HepG2 (cell line): ENCODE measurements around the gene CREG2. TPM values are rescaled to one million over a fixed set of nuclear protein-coding genes. Genes with fewer than 3 reads are reported as not detected.
A peak's percentile ranks its signal among the peaks of the same experiment; 100 is the strongest.

Source experiments
- ATAC-seq: fragments of 200-7000 bp; cut with Tn5 transposase; 3 replicates; pipeline ENCODE4 v1.9.1; 2020; ENCODE audit warnings: mild to moderate bottlenecking, moderate library complexity
- BruUV-seq: library from RNA; stranded (reverse); fragments of 400-500 nt; replicated peaks from 2 replicates; lab custom pipeline; 2021; lab: Mats Ljungman, UMichigan
- CTCF ChIA-PET: fragments of 300-600 bp; formaldehyde crosslinking; extraction: SDS; loops from one replicate; lab custom pipeline; 2021; ENCODE audit warnings: low total read pairs, inconsistent platforms, low intra/inter-chr PET ratio; lab: Yijun Ruan, JAX
- POLR2A ChIA-PET: fragments of 350-600 bp; sonication (Branson Sonifier 250); formaldehyde crosslinking; loops from one replicate; lab custom pipeline; 2020; ENCODE audit warnings: antibody characterized with exemption, inconsistent platforms; lab: Yijun Ruan, JAX
- DNase-seq: peaks from one replicate; pipeline ENCODE4 v3.0.0-alpha.2; 2015; ENCODE audit warnings: low spot score
- FAIRE-seq: peaks from 3 replicates; lab custom pipeline; 2011; peaks lifted over from hg19 to GRCh38; lab: Jason Lieb, UNC
- H2AFZ ChIP-seq: one replicate; pipeline ENCODE4 v1.6.1; 2011; ENCODE audit warnings: low read length, inconsistent platforms
- H3K27ac ChIP-seq: fragments of 300-600 bp; 3 replicates; pipeline ENCODE4 v1.8.0; 2011; ENCODE audit warnings: mixed run types, mild to moderate bottlenecking, mixed read lengths, low read length, inconsistent platforms; ENCODE audit not compliant: insufficient read depth; ENCODE audit errors: extremely low read length
- H3K27me3 ChIP-seq, 2 experiments: fragments of 200-600 bp in 1 of 2; 2 replicates in 1 of 2; 3 replicates in 1 of 2; pipeline versions ENCODE4 v1.6.0 to v1.8.0; 2011; ENCODE audit warnings: low read length in 2 of 2, mild to moderate bottlenecking in 2 of 2, moderate library complexity in 2 of 2, inconsistent platforms in 1 of 2; ENCODE audit not compliant: insufficient read depth in 2 of 2, control insufficient read depth in 1 of 2
- H3K36me3 ChIP-seq, 2 experiments: fragments of 200-600 bp in 1 of 2; replicated peaks in 1 of 2; 2 replicates in 1 of 2; 3 replicates in 1 of 2; pipeline versions ENCODE4 v1.5.1 to v1.8.0; 2011; ENCODE audit warnings: low read length in 2 of 2, inconsistent platforms in 1 of 2; ENCODE audit not compliant: insufficient read depth in 2 of 2, control insufficient read depth in 1 of 2
- H3K4me1 ChIP-seq: 2 replicates; pipeline ENCODE4 v1.5.1; 2012; ENCODE audit warnings: low read length, inconsistent platforms; ENCODE audit not compliant: insufficient read depth
- H3K4me2 ChIP-seq: 2 replicates; pipeline ENCODE4 v1.6.0; 2011; ENCODE audit warnings: low read depth, low read length, inconsistent platforms
- H3K4me3 ChIP-seq, 3 experiments: fragments of 200-600 bp in 1 of 3; sonication (generic), shearing (Covaris generic) in 1 of 3; replicated peaks in 1 of 3; 2 replicates each; pipeline ENCODE4 v1.5.1; 2011 to 2016; ENCODE audit warnings: low read length in 3 of 3, inconsistent platforms in 2 of 3, low read depth in 2 of 3, mild to moderate bottlenecking in 2 of 3, control low read depth in 1 of 3, mixed read lengths in 1 of 3; ENCODE audit not compliant: insufficient read depth in 1 of 3
- H3K79me2 ChIP-seq: one replicate; pipeline ENCODE4 v1.6.1; 2011; ENCODE audit warnings: low read length, inconsistent platforms; ENCODE audit not compliant: insufficient read depth
- H3K9ac ChIP-seq: 2 replicates; pipeline ENCODE4 v1.6.0; 2011; ENCODE audit warnings: mild to moderate bottlenecking, low read depth, low read length, inconsistent platforms; ENCODE audit not compliant: insufficient read depth
- H3K9me3 ChIP-seq: 2 replicates; pipeline ENCODE4 v1.5.1; 2012; ENCODE audit warnings: mild to moderate bottlenecking, low read length
- H4K20me1 ChIP-seq: 2 replicates; pipeline ENCODE4 v1.6.0; 2011; ENCODE audit warnings: inconsistent platforms, mild to moderate bottlenecking, low read length, moderate library complexity; ENCODE audit not compliant: insufficient read depth
- CEBPB ChIP-seq: IDR thresholded peaks from 2 replicates; pipeline ENCODE4 v1.6.1; 2011; ENCODE audit warnings: low read depth, low read length, improper control_type of control experiment, borderline replicate concordance
- CHD4 ChIP-seq: fragments of 200-600 bp; sonication (generic); IDR thresholded peaks from 2 replicates; pipeline ENCODE4 v1.7.0; 2017; ENCODE audit warnings: mild to moderate bottlenecking, low read length, borderline replicate concordance
- HNF4G ChIP-seq, 2 experiments: sonication (generic) in 1 of 2; formaldehyde crosslinking in 1 of 2; IDR thresholded peaks; 2 replicates each; pipeline versions ENCODE4 v1.4.0 to v1.6.1; 2011 to 2020; ENCODE audit warnings: borderline replicate concordance in 2 of 2, low read depth in 2 of 2, mild to moderate bottlenecking in 2 of 2, low read length in 1 of 2, missing genetic modification reagents in 1 of 2, moderate library complexity in 1 of 2
- ZNF556 ChIP-seq: sonication (generic); formaldehyde crosslinking; IDR thresholded peaks from 2 replicates; pipeline ENCODE4 v1.4.0; 2020; ENCODE audit warnings: mild to moderate bottlenecking, missing genetic modification reagents, borderline replicate concordance
- ZNF772 ChIP-seq: sonication (generic); formaldehyde crosslinking; IDR thresholded peaks from 2 replicates; pipeline ENCODE4 v1.5.0; 2020; ENCODE audit warnings: mild to moderate bottlenecking, missing genetic modification reagents
- WGBS: methylation state at CpG from one replicate; pipeline ENCODE4 v1.1.6; 2017; ENCODE audit warnings: low lambda C conversion rate; 5-methylcytosine and 5-hydroxymethylcytosine counted together
- in situ Hi-C: cut with HindIII; loops from 2 replicates; pipeline ENCODE4 v1.10.0; 2017; ENCODE audit warnings: low pct_unique_long_range_greater_than_20kb; ENCODE audit not compliant: extremely low pct_ligation_motif_present
- intact Hi-C: fragments of 100-400 bp; cut with micrococcal nuclease; formaldehyde crosslinking; loops from one replicate; pipeline ENCODE4 v1.10.0; 2022; ENCODE audit not compliant: unreplicated experiment
- polyA plus RNA-seq, 8 experiments: library from polyadenylated mRNA; depleted of rRNA in 3 of 8; stranded (reverse) in 7 of 8; unstranded in 1 of 8; fragments of >200 nt; fragmentation: Illumina TruSeq in 4 of 8; extraction: Trizol in 4 of 8; gene quantifications; 2 replicates each; pipeline versions ENCODE4 v1.2.1 to v1.2.3, GENCODE V29; 2011 to 2016; ENCODE audit warnings: low read depth in 4 of 8, missing spikeins in 1 of 8, mixed read lengths in 1 of 8; ENCODE audit not compliant: insufficient read depth in 1 of 8
- total RNA-seq, 5 experiments: library from RNA; depleted of rRNA; stranded (reverse); fragments of >200 nt; fragmentation: Illumina TruSeq; extraction: Trizol; gene quantifications; 2 replicates each; pipeline ENCODE4 v1.2.3, GENCODE V29; 2016; ENCODE audit warnings: low read depth in 1 of 5

CREG2 gene
- total and polyA plus RNA-seq, 2 of the 13 experiments (the other 11 are each of a cell fraction or from before 2014, with no cell fraction given): 0.18 to 0.26 TPM

- TF ChIP-seq ZNF556 (CRISPR knock-in tag): no peak
These were observed 15.7 kb downstream of the CREG2 start (continued) for GRCh38 chr2:101371636-101372035.

GRCh38 chr2:101369100-101369499 lies 18.2 kb downstream of the CREG2 start:
- Histone ChIP-seq H2AFZ (no peak overlapping the region), H3K27ac (no peak overlapping the region), H3K36me3 (no peaks in the 10 kb centered on the region), H4K20me1 (no peaks in the 10 kb centered on the region), H3K9me3 (no peaks in the 10 kb centered on the region), H3K4me1 (0 out of 2 replicates have a peak, but pooled peaks cover 7% of the 10 kb centered on the region), H3K27me3 (peaks cover 6 to 46% of the 10 kb centered on the region in 2 experiments; a peak in 4 of 5 replicates), H3K4me3 (no peak overlapping the region), H3K79me2 (no peaks in the 10 kb centered on the region), H3K4me2 (no peak overlapping the region), H3K9ac (no peak overlapping the region)
- ATAC-seq (no peak), FAIRE-seq (no peak), DNase-seq (no peak)
- intact Hi-C loops (no loop called here), in situ Hi-C loops (no loop called here)
- POLR2A ChIA-PET: no interaction called here
- 18% methylated on average over 4 of the region's 4 CpGs for WGBS
- CTCF ChIA-PET: no interaction called here
- BruUV-seq: no TSS peak
- TF ChIP-seq CHD4 (no peak), ZNF772 (CRISPR knock-in tag) (no peak)

GRCh38 chr2:101368376-101368775 lies 18.9 kb downstream of the CREG2 start:
- TF ChIP-seq CEBPB (peak; percentile 51; the same call in 1 of the 2 replicates), HNF4G (IDR thresholded peaks at IDR 0.05; ENCODE audit: borderline replicate concordance, low read depth, low read length) (no peak), HNF4G (CRISPR knock-in tag; IDR thresholded peaks at IDR 0.05; ENCODE audit: borderline replicate concordance, low read depth) (no peak)
- TF ChIP-seq, all 625 proteins: peak for 1
- 19% methylated on average over 5 of the region's 5 CpGs for WGBS
- ChIA-PET CTCF (no interaction called here), POLR2A (no interaction called here)
- in situ Hi-C loops (no loop called here), intact Hi-C loops (no loop called here)
- ATAC-seq (no peak), DNase-seq (no peak), FAIRE-seq (no peak)
- no peaks in the 10 kb centered on the region for H3K36me3 ChIP-seq
- no peak overlapping the region for H3K27ac ChIP-seq
- no peak overlapping the region for H3K4me2 ChIP-seq
- peaks cover 6 to 52% of the 10 kb centered on the region in 2 experiments; a peak in 4 of 5 replicates for H3K27me3 ChIP-seq
- H2AFZ ChIP-seq: no peak overlapping the region
- H3K9ac ChIP-seq: no peak overlapping the region
- no peaks in the 10 kb centered on the region for H3K79me2 ChIP-seq
- no peaks in the 10 kb centered on the region for H4K20me1 ChIP-seq
- no peak overlapping the region for H3K4me3 ChIP-seq
- H3K9me3 ChIP-seq: no peaks in the 10 kb centered on the region
- BruUV-seq: no TSS peak
- H3K4me1 ChIP-seq: 0 out of 2 replicates have a peak, but pooled peaks cover 7% of the 10 kb centered on the region
